ENCODE results near the gene DRD4.
A peak's percentile ranks its signal among the peaks of the same experiment; 100 is the strongest.

The DRD4 gene

DNA sequence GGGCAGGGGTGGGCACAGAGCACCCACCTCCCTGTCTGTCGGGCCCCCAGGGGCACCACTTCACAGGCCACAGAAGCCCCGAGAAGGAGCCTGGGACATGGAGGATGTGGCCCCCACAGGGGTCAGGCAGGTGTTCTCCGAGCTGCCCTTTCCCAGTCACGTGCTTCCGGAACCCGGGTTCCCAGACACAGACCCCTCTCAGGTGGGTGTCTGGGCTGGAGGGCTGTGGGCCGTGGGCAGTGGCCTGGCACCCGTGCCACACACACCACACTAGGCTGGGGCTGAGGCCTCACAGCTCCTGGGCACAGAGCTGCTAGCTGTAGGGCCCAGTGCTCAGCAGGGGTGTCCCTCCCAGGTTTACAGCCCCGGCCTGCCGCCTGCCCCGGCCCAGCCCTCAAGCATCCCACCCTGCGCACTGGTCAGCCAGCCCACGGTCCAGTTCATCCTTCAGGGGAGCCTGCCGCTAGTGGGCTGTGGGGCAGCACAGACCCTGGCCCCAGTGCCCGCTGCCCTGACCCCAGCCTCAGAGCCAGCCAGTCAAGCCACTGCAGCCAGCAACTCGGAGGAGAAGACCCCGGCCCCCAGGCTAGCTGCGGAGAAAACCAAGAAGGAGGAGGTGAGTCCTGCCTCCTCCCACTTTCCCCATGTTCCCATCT is 26.8 kb upstream of the DRD4 start:
- no peak for DNase-seq (ENCODE audit: low read depth in 3 of 3)

- no peak for DNase-seq (ENCODE audit: low read depth in 3 of 3)
These were observed 25.8 kb upstream of the DRD4 start for GRCh38 chr11:611001-611996.

DNA sequence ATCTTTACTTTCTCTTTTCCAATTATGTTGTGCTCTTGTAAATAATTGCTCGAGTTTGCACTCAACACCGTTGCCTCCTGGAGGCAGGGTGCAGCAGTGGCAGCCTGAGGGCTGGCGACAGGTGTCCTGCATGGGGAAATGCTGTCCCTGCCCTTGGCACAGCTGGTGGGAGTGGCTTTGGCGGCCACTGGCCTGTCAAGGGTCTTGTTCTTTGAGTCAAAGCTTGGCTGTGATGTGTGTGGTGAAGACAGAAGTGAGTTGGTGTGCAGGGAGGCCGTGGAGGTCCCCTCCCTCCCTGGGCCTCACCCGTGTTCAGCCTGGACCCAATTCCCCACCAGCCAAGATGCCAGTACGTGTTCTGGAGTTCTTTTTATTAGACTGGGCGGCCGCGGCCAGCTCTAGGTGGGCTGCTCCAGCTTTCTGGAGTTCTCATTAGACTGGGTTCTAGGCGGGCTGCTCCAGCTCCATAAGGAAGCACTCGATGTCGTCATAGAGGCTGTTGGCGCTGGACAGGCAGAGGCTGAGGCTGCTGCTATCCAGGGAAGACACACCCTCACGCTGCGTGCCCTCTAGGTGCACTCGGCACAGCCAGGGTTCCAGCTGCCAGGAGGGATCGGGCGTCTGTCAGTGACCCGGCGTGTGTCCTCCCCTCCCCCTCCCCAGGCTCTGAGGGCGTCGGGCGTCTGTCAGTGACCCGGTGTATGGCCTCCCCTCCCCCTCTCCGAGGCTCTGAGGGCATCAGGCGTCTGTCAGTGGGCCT is 24.7 kb upstream of the DRD4 start:
- DNase-seq (ENCODE audit: low read depth in 3 of 3), result no peak

- DNase-seq (ENCODE audit: low read depth in 3 of 3), result no peak
These were observed 24.1 kb upstream of the DRD4 start for GRCh38 chr11:612961-613300.

- DNase-seq (ENCODE audit: low read depth in 3 of 3), result peak; percentile 62 to 81 (median 64)
These were observed 23.6 kb upstream of the DRD4 start for GRCh38 chr11:613369-613968.

GRCh38 chr11:614021-614622 is 22.9 kb upstream of the DRD4 start:
- no peak for DNase-seq (ENCODE audit: low read depth in 3 of 3)

- no peak for DNase-seq (ENCODE audit: low read depth in 3 of 3)
These were observed 22.2 kb upstream of the DRD4 start for GRCh38 chr11:614623-615503.

- DNase-seq (ENCODE audit: low read depth in 3 of 3), result peak; percentile 58 to 85 (median 70)
These were observed 21.4 kb upstream of the DRD4 start, which contains the start of gene IRF7 for GRCh38 chr11:615504-616319. Gene IRF7 (minus strand): TSS chr11:615950. CDS start chr11:615364, 586 bp downstream.

- DNase-seq (ENCODE audit: low read depth in 3 of 3), result no peak
These were observed 20.5 kb upstream of the DRD4 start for GRCh38 chr11:616320-617198.

DNA sequence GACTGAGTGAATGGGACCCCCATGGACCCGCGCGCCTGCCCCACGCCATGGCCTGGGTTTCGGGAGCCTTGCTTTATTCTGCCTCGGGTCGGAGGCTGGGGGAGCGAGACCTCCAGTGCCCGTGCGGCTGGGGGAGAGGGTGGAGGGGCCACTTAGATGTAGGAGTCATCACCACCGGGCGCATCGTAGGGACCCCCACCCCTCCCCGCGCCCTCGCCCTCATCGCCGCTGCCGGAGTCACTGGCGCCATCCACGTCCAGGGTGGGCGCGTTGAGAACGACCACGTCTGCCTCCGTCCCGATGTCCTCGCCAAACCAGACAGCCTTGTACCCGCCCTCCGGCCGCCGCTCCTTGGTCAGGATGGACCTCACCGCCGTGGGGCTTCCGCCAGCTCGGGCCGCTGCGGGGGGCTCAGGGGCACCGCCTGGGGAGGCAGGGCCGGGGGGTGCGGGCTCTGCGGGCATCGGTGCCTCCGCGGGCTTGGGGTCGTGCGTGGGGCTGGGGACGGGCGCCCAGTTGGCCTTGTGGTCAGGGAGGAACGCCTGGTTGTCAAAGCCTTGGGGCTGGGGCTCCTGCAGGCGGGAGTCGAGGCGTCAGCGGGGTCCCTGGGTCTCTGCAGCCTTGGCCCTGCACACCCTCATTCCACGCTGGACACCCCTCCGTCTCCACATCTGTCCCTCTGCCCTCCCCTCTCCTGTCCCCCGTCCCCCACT is 19.7 kb upstream of the DRD4 start:
- DNase-seq (ENCODE audit: low read depth in 3 of 3), result no peak

GRCh38 chr11:617912-618682 is 19.0 kb upstream of the DRD4 start:
- DNase-seq (ENCODE audit: low read depth in 3 of 3), result no peak

DNA sequence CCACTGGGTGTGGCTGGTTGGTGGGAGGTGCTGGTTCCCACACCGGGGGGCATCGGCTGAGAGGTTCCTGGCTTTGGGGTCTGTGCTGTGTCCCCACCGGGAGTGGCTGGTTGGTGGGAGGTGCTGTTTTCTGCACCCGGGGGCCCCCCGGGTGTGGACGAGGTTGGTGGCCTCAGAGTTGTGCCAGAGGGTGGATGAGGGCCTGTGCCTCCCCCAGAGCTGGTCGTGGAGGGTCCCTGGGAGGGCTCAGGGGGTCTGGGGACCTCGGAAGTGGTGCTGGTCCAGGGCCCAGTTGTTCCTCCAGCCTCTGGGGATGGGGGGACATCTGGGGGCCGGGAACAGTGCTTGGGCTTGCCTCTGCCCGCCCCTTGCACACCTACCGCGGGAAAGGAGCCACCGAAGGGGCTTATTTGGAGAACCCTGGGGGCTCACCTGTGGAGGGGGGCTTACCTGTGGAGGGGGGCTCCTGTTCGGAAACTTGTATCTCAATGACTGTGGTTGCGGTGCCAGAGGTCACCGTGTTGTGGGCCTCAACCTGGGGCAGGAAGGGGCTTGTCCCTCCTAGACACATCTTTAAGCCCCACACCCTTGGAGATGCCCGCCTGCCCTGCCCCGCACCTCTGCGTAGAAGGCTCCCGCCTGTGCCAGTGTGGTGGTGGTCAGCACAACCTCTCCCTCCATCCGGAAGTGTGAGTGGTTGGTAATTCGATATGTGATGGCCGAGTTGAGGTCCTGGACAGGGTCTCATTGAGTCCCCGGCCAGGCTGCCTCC is 18.0 kb upstream of the DRD4 start:
- DNase-seq (ENCODE audit: low read depth in 3 of 3), result no peak

- DNase-seq (ENCODE audit: low read depth in 3 of 3), result no peak
These were observed 17.4 kb upstream of the DRD4 start for GRCh38 chr11:619628-620050.

GRCh38 chr11:620201-620600 is 16.9 kb upstream of the DRD4 start:
- DNase-seq (ENCODE audit: low read depth in 3 of 3), result no peak

GRCh38 chr11:620935-621814 is 15.9 kb upstream of the DRD4 start:
- DNase-seq (ENCODE audit: low read depth in 3 of 3), result no peak

Measured in stimulated activated CD4-positive, alpha-beta T cell treated with anti-CD3 and anti-CD28 coated beads, TNF-alpha, amount 100 ng/mL, for 24 hours (primary cell).